Endodermal cell (in vitro differentiated cells): Measurements from ENCODE around the gene MACROD2. TPM values are rescaled to one million over a fixed set of nuclear protein-coding genes. Genes with fewer than 3 reads are reported as not detected.
"Not testable (repeated sequence)": the region's sequence is repeated elsewhere in the genome, so short reads cannot be mapped to it uniquely, and the experiment has no call there.

Source experiments
- DNase-seq: peaks from one replicate; pipeline ENCODE4 v3.0.0-alpha.2; 2017
- H3K27ac ChIP-seq: 2 replicates; pipeline ENCODE4 v1.5.1; 2013; ENCODE audit warnings: mild to moderate bottlenecking, low read depth, low read length, moderate library complexity
- H3K27me3 ChIP-seq: 2 replicates; pipeline ENCODE4 v1.6.1; 2013; ENCODE audit warnings: mild to moderate bottlenecking, low read length, moderate library complexity; ENCODE audit not compliant: insufficient read depth, control insufficient read depth, poor library complexity, severe bottlenecking
- H3K36me3 ChIP-seq: 2 replicates; pipeline ENCODE4 v1.7.0; 2013; ENCODE audit warnings: mild to moderate bottlenecking, low read length, moderate library complexity; ENCODE audit not compliant: control insufficient read depth, insufficient read depth
- H3K4me1 ChIP-seq: one replicate; pipeline ENCODE4 v1.7.0; 2013; ENCODE audit warnings: low read length; ENCODE audit not compliant: control insufficient read depth, insufficient read depth
- H3K4me3 ChIP-seq: 2 replicates; pipeline ENCODE4 v1.5.1; 2013; ENCODE audit warnings: mild to moderate bottlenecking, low read length, moderate library complexity
- H3K9ac ChIP-seq: 2 replicates; pipeline ENCODE4 v1.6.1; 2013; ENCODE audit warnings: mild to moderate bottlenecking, low read length, moderate library complexity; ENCODE audit not compliant: poor library complexity, severe bottlenecking; ENCODE audit errors: extremely low read depth
- H3K9me3 ChIP-seq: 2 replicates; pipeline ENCODE4 v1.6.1; 2013; ENCODE audit warnings: mild to moderate bottlenecking, low read length, moderate library complexity; ENCODE audit not compliant: control insufficient read depth
- H3K27ac Mint-ChIP-seq: 2 replicates; pipeline ENCODE4 v1.8.0; 2020; ENCODE audit warnings: mixed read lengths
- H3K27me3 Mint-ChIP-seq: 2 replicates; pipeline ENCODE4 v1.8.0; 2021; ENCODE audit warnings: mild to moderate bottlenecking, mixed read lengths; ENCODE audit not compliant: insufficient read depth
- H3K36me3 Mint-ChIP-seq: 2 replicates; pipeline ENCODE4 v1.8.0; 2020; ENCODE audit warnings: low read depth, mixed read lengths
- H3K4me1 Mint-ChIP-seq: 2 replicates; pipeline ENCODE4 v1.8.0; 2020; ENCODE audit warnings: mixed read lengths
- H3K4me3 Mint-ChIP-seq: 2 replicates; pipeline ENCODE4 v1.8.0; 2020; ENCODE audit warnings: mild to moderate bottlenecking, moderate library complexity, mixed read lengths
- H3K9me3 Mint-ChIP-seq: 2 replicates; pipeline ENCODE4 v1.8.0; 2020; ENCODE audit warnings: mild to moderate bottlenecking, mixed read lengths
- CTCF ChIP-seq: fragments of 200-600 bp; sonication (generic); conservative IDR thresholded peaks from 2 replicates; pipeline ENCODE4 v1.5.0; 2021; ENCODE audit warnings: antibody characterized with exemption, mild to moderate bottlenecking
- WGBS, 2 experiments: methylation state at CpG; one replicate each; pipeline versions ENCODE4 v1.1.5 to v1.1.7; 2013; ENCODE audit warnings: missing lambda C conversion rate in 2 of 2, mixed read lengths in 1 of 2; ENCODE audit not compliant: insufficient coverage in 1 of 2, insufficient read length in 1 of 2; 5-methylcytosine and 5-hydroxymethylcytosine counted together
- total RNA-seq, 2 donors: library from RNA; stranded (reverse); fragmentation: NEBNext Ultra II Directional in 1 of 2; extraction: Animal tissue kit (Norgen Biotek cat#: 25700) in 1 of 2; gene quantifications; 2 replicates in 1 of 2; 3 replicates in 1 of 2; pipeline ENCODE4 v1.2.1, GENCODE V29; 2021

Gene MACROD2
- total RNA-seq, 2 donors from 2014 or later: 2.3 to 4.8 TPM

GRCh38 chr20:15195378-15195777 is 1200.1 kb downstream of the MACROD2 start:
- H3K4me3 Mint-ChIP-seq: no peak overlapping the region
- DNase-seq: no peak
- Histone ChIP-seq H3K4me1 (no peaks in the 10 kb centered on the region), H3K27ac (no peak overlapping the region), H3K4me3 (no peak overlapping the region), H3K9me3 (no peaks in the 10 kb centered on the region), H3K9ac (no peak overlapping the region), H3K36me3 (no peaks in the 10 kb centered on the region), H3K27me3 (no peaks in the 10 kb centered on the region)
- no peaks in the 10 kb centered on the region for H3K36me3 Mint-ChIP-seq
- no peaks in the 10 kb centered on the region for H3K27me3 Mint-ChIP-seq
- 85 to 99% methylated on average over 2 to 3 of the region's 4 CpGs for WGBS, 2 experiments
- no peak for TF ChIP-seq CTCF
- no peaks in the 10 kb centered on the region for H3K4me1 Mint-ChIP-seq
- H3K27ac Mint-ChIP-seq: no peak overlapping the region
- H3K9me3 Mint-ChIP-seq: no peaks in the 10 kb centered on the region

GRCh38 chr20:15196547-15197255 is 1201.4 kb downstream of the MACROD2 start:
- no peaks in the 10 kb centered on the region for H3K9me3 Mint-ChIP-seq
- no peak for TF ChIP-seq CTCF

GRCh38 chr20:15198017-15198416 is 1202.7 kb downstream of the MACROD2 start:
- not testable (repeated sequence) for H3K9me3 Mint-ChIP-seq, H3K36me3 ChIP-seq, H3K27me3 ChIP-seq, DNase-seq, H3K4me1 Mint-ChIP-seq, H3K27ac ChIP-seq, H3K4me3 ChIP-seq, H3K4me3 Mint-ChIP-seq, H3K4me1 ChIP-seq, H3K9me3 ChIP-seq, H3K36me3 Mint-ChIP-seq, H3K27ac Mint-ChIP-seq, H3K27me3 Mint-ChIP-seq, H3K9ac ChIP-seq
- 89 to 91% methylated on average over 8 to 10 of the region's 10 CpGs for WGBS, 2 experiments

More at GRCh38 chr20:15196547-15197255, 1201.4 kb downstream of the MACROD2 start:
- Histone ChIP-seq H3K4me1 (no peaks in the 10 kb centered on the region), H3K9me3 (no peaks in the 10 kb centered on the region), H3K4me3 (no peak overlapping the region), H3K27me3 (no peaks in the 10 kb centered on the region), H3K36me3 (no peaks in the 10 kb centered on the region), H3K9ac (no peak overlapping the region), H3K27ac (no peak overlapping the region)
- 94 to 96% methylated on average over 2 to 3 of the region's 3 CpGs for WGBS, 2 experiments
- Mint-ChIP-seq H3K4me1 (no peaks in the 10 kb centered on the region), H3K27ac (no peak overlapping the region), H3K36me3 (no peaks in the 10 kb centered on the region), H3K27me3 (no peaks in the 10 kb centered on the region), H3K4me3 (no peak overlapping the region)
- DNase-seq: no peak

GRCh38 chr20:15199698-15200097 is 1204.4 kb downstream of the MACROD2 start:
- H3K4me1 ChIP-seq: no peaks in the 10 kb centered on the region
- H3K4me3 Mint-ChIP-seq: no peak overlapping the region
- no peaks in the 10 kb centered on the region for H3K4me1 Mint-ChIP-seq
- H3K27me3 Mint-ChIP-seq: no peaks in the 10 kb centered on the region
- no peaks in the 10 kb centered on the region for H3K36me3 ChIP-seq
- WGBS, 2 experiments: 100% methylated on average over 1 of the region's 1 CpG; no CpG with 5 or more reads in 1 of the 2 experiments
- no peak for TF ChIP-seq CTCF
- H3K36me3 Mint-ChIP-seq: no peaks in the 10 kb centered on the region
- H3K4me3 ChIP-seq: no peak overlapping the region
- H3K9me3 Mint-ChIP-seq: no peaks in the 10 kb centered on the region
- no peaks in the 10 kb centered on the region for H3K9me3 ChIP-seq
- DNase-seq: no peak
- H3K27ac ChIP-seq: no peak overlapping the region
- H3K27ac Mint-ChIP-seq: no peak overlapping the region
- no peaks in the 10 kb centered on the region for H3K27me3 ChIP-seq
- H3K9ac ChIP-seq: no peak overlapping the region
